Measurements from ENCODE around the gene SAMD9L. TPM values are rescaled to one million over a fixed set of nuclear protein-coding genes. Genes with fewer than 3 reads are reported as not detected.
A peak's percentile ranks its signal among the peaks of the same experiment; 100 is the strongest.

Gene SAMD9L
- total and polyA plus RNA-seq, 4 donors, result 2.2 to 5.2 (median 3.8) TPM

- Histone ChIP-seq H3K4me3 (ENCODE audit: low read depth in 1 of 3, low read length in 3 of 3) (no peak overlapping the region), H3K36me3 (ENCODE audit: control insufficient read depth in 4 of 4, insufficient read depth in 3 of 4, low read depth in 1 of 4, low read length in 3 of 4) (peaks cover 0 to 3% (median 3%) of the 10 kb centered on the region in 4 donors), H3K4me1 (ENCODE audit: control insufficient read depth in 4 of 4, insufficient read depth in 4 of 4, low read length in 3 of 4) (peaks cover 0 to 2% (median 0%) of the 10 kb centered on the region in 4 donors), H3K27me3 (ENCODE audit: control insufficient read depth in 4 of 4, insufficient read depth in 4 of 4, low read length in 3 of 4) (no peaks in the 10 kb centered on the region), H3K9ac (ENCODE audit: low read depth in 1 of 2, low read length in 2 of 2) (peak overlapping the region in 1 of 2 donors; percentile 28), H3K9me3 (ENCODE audit: control insufficient read depth in 4 of 4, low read length in 3 of 4) (no peaks in the 10 kb centered on the region), H3K27ac (ENCODE audit: low read depth in 1 of 2, low read length in 2 of 2) (no peak overlapping the region)
- DNase-seq (ENCODE audit: low spot score), result no peak
- 82% methylated on average over 3 of the region's 3 CpGs for WGBS
- TF ChIP-seq FOXA2 (IDR thresholded peaks at IDR 0.05), result no peak
- no peak for TF ChIP-seq TAF1 (conservative IDR thresholded peaks at IDR 0.05)
- no peak for TF ChIP-seq JUND (IDR thresholded peaks at IDR 0.05)
- TF ChIP-seq REST (IDR thresholded peaks at IDR 0.05), result no peak
- TF ChIP-seq RXRA (IDR thresholded peaks at IDR 0.05), result no peak
- TF ChIP-seq YY1 (IDR thresholded peaks at IDR 0.05), result no peak
- TF ChIP-seq ATF3 (IDR thresholded peaks at IDR 0.05), result no peak
- TF ChIP-seq FOXA1 (IDR thresholded peaks at IDR 0.05), result no peak
- TF ChIP-seq HNF4A (conservative IDR thresholded peaks at IDR 0.05), result no peak
Measured at GRCh38 chr7:93148727-93149126, 542 bp upstream of the SAMD9L start.

GRCh38 chr7:93147363-93147762, 822 bp downstream of the SAMD9L start:
- H3K36me3 ChIP-seq (ENCODE audit: control insufficient read depth in 4 of 4, insufficient read depth in 3 of 4, low read depth in 1 of 4, low read length in 3 of 4), result peaks cover 0 to 13% (median 8%) of the 10 kb centered on the region in 4 donors
- no peaks in the 10 kb centered on the region for H3K27me3 ChIP-seq (ENCODE audit: control insufficient read depth in 4 of 4, insufficient read depth in 4 of 4, low read length in 3 of 4)
- no peak for TF ChIP-seq MAX (IDR thresholded peaks at IDR 0.05)
- TF ChIP-seq RAD21 (IDR thresholded peaks at IDR 0.05), result no peak
- TF ChIP-seq HNF4A (conservative IDR thresholded peaks at IDR 0.05), result no peak
- TF ChIP-seq RXRA (IDR thresholded peaks at IDR 0.05), result no peak
- TF ChIP-seq FOXA1 (IDR thresholded peaks at IDR 0.05), result no peak
- TF ChIP-seq ZBTB33 (IDR thresholded peaks at IDR 0.05), result no peak
- TF ChIP-seq TAF1 (conservative IDR thresholded peaks at IDR 0.05), result no peak
- TF ChIP-seq EGR1 (IDR thresholded peaks at IDR 0.05; ENCODE audit: low read depth in 2 of 2), result no peak
- no peaks in the 10 kb centered on the region for H3K9me3 ChIP-seq (ENCODE audit: control insufficient read depth in 4 of 4, low read length in 3 of 4)
- no peak overlapping the region for H3K27ac ChIP-seq (ENCODE audit: low read depth in 1 of 2, low read length in 2 of 2)
- peak overlapping the region in 1 of 2 donors; percentile 79 for H3K9ac ChIP-seq (ENCODE audit: low read depth in 1 of 2, low read length in 2 of 2)
- no peak for DNase-seq (ENCODE audit: low spot score)
- peaks cover 0 to 2% (median 0%) of the 10 kb centered on the region in 4 donors for H3K4me1 ChIP-seq (ENCODE audit: control insufficient read depth in 4 of 4, insufficient read depth in 4 of 4, low read length in 3 of 4)
- peak overlapping the region in 2 of 3 donors; percentile 36 to 57 for H3K4me3 ChIP-seq (ENCODE audit: low read depth in 1 of 3, low read length in 3 of 3)
- 21% methylated on average over 3 of the region's 3 CpGs for WGBS
